Tibial nerve (tissue), 3 donors: ENCODE measurements around the gene CRKL.

ENCODE experiments used
- POLR2A ChIP-seq, 2 donors: fragments of 450-650 bp; IDR thresholded peaks; one replicate each; pipeline ENCODE4 v1.6.1; 2017; ENCODE audit warnings: antibody characterized with exemption in 2 of 2, mild to moderate bottlenecking in 2 of 2, moderate library complexity in 2 of 2
- TF ChIP-seq, protein P1 (sequence below), 5 experiments: fragments of 200-600 bp in 3 of 5; fragments of 450-650 bp in 2 of 5; sonication (generic) in 3 of 5; IDR thresholded peaks; one replicate each; pipeline ENCODE4 v1.5.1; 2016 to 2019; ENCODE audit warnings: antibody characterized with exemption in 5 of 5, mild to moderate bottlenecking in 3 of 5, moderate library complexity in 2 of 5

DNA sequence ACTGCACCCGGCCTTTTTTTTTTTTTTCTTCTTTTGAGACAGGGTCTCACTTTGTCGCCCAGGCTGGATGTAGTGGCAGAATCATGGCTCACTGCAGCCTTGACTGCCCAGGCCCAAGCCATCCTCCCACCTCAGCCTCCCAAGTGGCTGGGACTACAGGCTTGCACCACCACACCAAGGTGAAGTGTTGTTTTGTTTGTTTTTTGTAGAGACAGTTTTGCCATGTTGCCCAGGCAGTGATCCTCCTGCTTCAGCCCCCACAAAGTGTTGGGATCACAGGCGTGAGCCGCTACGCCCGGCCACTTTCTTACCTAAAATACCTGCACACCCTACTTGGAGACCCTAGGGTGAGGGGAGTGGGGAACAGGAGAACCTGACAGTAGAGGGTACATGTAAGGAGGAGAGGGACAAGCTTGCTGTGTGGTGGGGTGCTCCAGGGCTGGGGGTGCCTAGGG, 45.3 kb downstream of the CRKL start:
- TF ChIP-seq POLR2A (IDR thresholded peaks at IDR 0.05), result no peak
- TF ChIP-seq, protein P1, sequence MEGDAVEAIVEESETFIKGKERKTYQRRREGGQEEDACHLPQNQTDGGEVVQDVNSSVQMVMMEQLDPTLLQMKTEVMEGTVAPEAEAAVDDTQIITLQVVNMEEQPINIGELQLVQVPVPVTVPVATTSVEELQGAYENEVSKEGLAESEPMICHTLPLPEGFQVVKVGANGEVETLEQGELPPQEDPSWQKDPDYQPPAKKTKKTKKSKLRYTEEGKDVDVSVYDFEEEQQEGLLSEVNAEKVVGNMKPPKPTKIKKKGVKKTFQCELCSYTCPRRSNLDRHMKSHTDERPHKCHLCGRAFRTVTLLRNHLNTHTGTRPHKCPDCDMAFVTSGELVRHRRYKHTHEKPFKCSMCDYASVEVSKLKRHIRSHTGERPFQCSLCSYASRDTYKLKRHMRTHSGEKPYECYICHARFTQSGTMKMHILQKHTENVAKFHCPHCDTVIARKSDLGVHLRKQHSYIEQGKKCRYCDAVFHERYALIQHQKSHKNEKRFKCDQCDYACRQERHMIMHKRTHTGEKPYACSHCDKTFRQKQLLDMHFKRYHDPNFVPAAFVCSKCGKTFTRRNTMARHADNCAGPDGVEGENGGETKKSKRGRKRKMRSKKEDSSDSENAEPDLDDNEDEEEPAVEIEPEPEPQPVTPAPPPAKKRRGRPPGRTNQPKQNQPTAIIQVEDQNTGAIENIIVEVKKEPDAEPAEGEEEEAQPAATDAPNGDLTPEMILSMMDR (IDR thresholded peaks at IDR 0.05), result no peak
